GM12878 (cell line): Measurements from ENCODE around the gene KLHDC2. TPM values are rescaled to one million over a fixed set of nuclear protein-coding genes. Genes with fewer than 3 reads are reported as not detected.

Source experiments
- BACH1 ChIP-seq: fragments of 450-650 bp; IDR thresholded peaks from 2 replicates; pipeline ENCODE4 v1.6.1; 2017; ENCODE audit warnings: mild to moderate bottlenecking, borderline replicate concordance
- CEBPB ChIP-seq, 2 experiments: fragments of 150-350 bp in 1 of 2; IDR thresholded peaks; 2 replicates each; pipeline ENCODE4 v1.6.1; 2012 to 2014; ENCODE audit warnings: low read depth in 2 of 2, low read length in 2 of 2, borderline replicate concordance in 1 of 2, inconsistent platforms in 1 of 2
- E2F4 ChIP-seq: IDR thresholded peaks from 2 replicates; pipeline ENCODE4 v1.6.1; 2012; ENCODE audit warnings: low read depth, low read length, improper control_type of control experiment
- EGR1 ChIP-seq, 2 experiments: IDR thresholded peaks; 1 replicate in 1 of 2; 2 replicates in 1 of 2; pipeline ENCODE4 v1.6.1; 2011 to 2012; ENCODE audit warnings: low read depth in 2 of 2, low read length in 2 of 2, borderline replicate concordance in 1 of 2, mild to moderate bottlenecking in 1 of 2, moderate library complexity in 1 of 2
- IKZF2 ChIP-seq, 2 experiments: fragments of 450-650 bp; IDR thresholded peaks; 2 replicates each; pipeline ENCODE4 v1.6.1; 2017; ENCODE audit warnings: mild to moderate bottlenecking in 2 of 2, moderate library complexity in 2 of 2
- KAT2A ChIP-seq: conservative IDR thresholded peaks from 2 replicates; pipeline ENCODE4 v1.6.1; 2011; ENCODE audit warnings: low read depth, low read length; ENCODE audit not compliant: control insufficient read depth
- MYC ChIP-seq: IDR thresholded peaks from 2 replicates; pipeline ENCODE4 v1.6.1; 2011; ENCODE audit warnings: mild to moderate bottlenecking, low read length, moderate library complexity, inconsistent platforms; ENCODE audit not compliant: insufficient read depth, insufficient replicate concordance, insufficient read length, severe bottlenecking
- POLR2AphosphoS2 ChIP-seq: IDR thresholded peaks from 2 replicates; pipeline ENCODE4 v1.6.1; 2011; ENCODE audit warnings: low read depth, mild to moderate bottlenecking, low read length, improper control_type of control experiment, moderate library complexity
- POU2F2 ChIP-seq: IDR thresholded peaks from 3 replicates; pipeline ENCODE4 v1.6.1; 2011; ENCODE audit warnings: low read depth, mild to moderate bottlenecking, low read length, borderline replicate concordance
- RAD51 ChIP-seq: fragments of 450-650 bp; IDR thresholded peaks from 2 replicates; pipeline ENCODE4 v1.6.1; 2016; ENCODE audit warnings: moderate library complexity, mild to moderate bottlenecking, inconsistent platforms
- RELA ChIP-seq: fragments of 450-650 bp; IDR thresholded peaks from 2 replicates; pipeline ENCODE4 v1.8.0; 2014; ENCODE audit warnings: borderline replicate concordance; ENCODE audit not compliant: partially characterized antibody
- SKIL ChIP-seq: fragments of 450-650 bp; IDR thresholded peaks from 2 replicates; pipeline ENCODE4 v1.6.1; 2017; ENCODE audit warnings: mild to moderate bottlenecking, low read depth, inconsistent platforms; ENCODE audit not compliant: poor library complexity, severe bottlenecking
- SMAD5 ChIP-seq: IDR thresholded peaks from 2 replicates; pipeline ENCODE4 v1.6.1; 2016; ENCODE audit warnings: antibody characterized with exemption, low read depth
- SREBF1 ChIP-seq: IDR thresholded peaks from 2 replicates; pipeline ENCODE4 v1.6.1; 2012; ENCODE audit warnings: mild to moderate bottlenecking, low read length
- USF1 ChIP-seq: IDR thresholded peaks from 2 replicates; pipeline ENCODE4 v1.6.1; 2011; ENCODE audit warnings: borderline replicate concordance, low read depth, mild to moderate bottlenecking, moderate library complexity, mixed read lengths, low read length; ENCODE audit not compliant: insufficient read depth; ENCODE audit errors: extremely low read length
- USF2 ChIP-seq: IDR thresholded peaks from 2 replicates; pipeline ENCODE4 v1.6.1; 2011; ENCODE audit warnings: low read depth, low read length, improper control_type of control experiment, borderline replicate concordance
- ZNF207 ChIP-seq: fragments of 450-650 bp; IDR thresholded peaks from 2 replicates; pipeline ENCODE4 v1.6.1; 2014; ENCODE audit warnings: antibody characterized with exemption, mild to moderate bottlenecking, borderline replicate concordance
- ZNF24 ChIP-seq: fragments of 450-650 bp; IDR thresholded peaks from 2 replicates; pipeline ENCODE4 v1.6.1; 2017; ENCODE audit warnings: antibody characterized with exemption, mild to moderate bottlenecking
- ZNF592 ChIP-seq: fragments of 450-650 bp; IDR thresholded peaks from 2 replicates; pipeline ENCODE4 v1.6.1; 2017; ENCODE audit warnings: mild to moderate bottlenecking, moderate library complexity
- polyA plus RNA-seq, 11 experiments: library from polyadenylated mRNA; depleted of rRNA in 4 of 11; unstranded in 6 of 11; stranded (reverse) in 5 of 11; fragments of >200 nt; fragmentation: Nextera tagmentation in 4 of 11; fragmentation: Illumina TruSeq in 1 of 11; extraction: Ambion mirVana in 4 of 11; extraction: Trizol in 1 of 11; gene quantifications; 1 replicate in 1 of 11; 2 replicates in 10 of 11; pipeline versions ENCODE4 v1.2.1 to v1.2.3, GENCODE V29; 2011 to 2016; ENCODE audit warnings: inconsistent platforms in 2 of 11, missing spikeins in 2 of 11, low read depth in 1 of 11
- total RNA-seq, 4 experiments: library from RNA; depleted of rRNA in 3 of 4; stranded (reverse); fragments of >200 nt in 3 of 4; fragmentation: Illumina TruSeq in 1 of 4; extraction: Trizol in 1 of 4; gene quantifications; 2 replicates each; pipeline versions ENCODE4 v1.2.1 to v1.2.3, GENCODE V29; 2013 to 2021

The KLHDC2 gene
- total and polyA plus RNA-seq, 10 of the 15 experiments (the other 5 are each of a cell fraction or from before 2014, with no cell fraction given): 6.0 to 45.0 (median 24.7) TPM

- TF ChIP-seq USF1: peak; percentile 51
- TF ChIP-seq ZNF207: peak; percentile 43; the same call in 1 of the 2 replicates
- TF ChIP-seq SKIL: peak; percentile 52
- peak; percentile 50 to 59 for TF ChIP-seq IKZF2 (IDR thresholded peaks at IDR 0.05)
- TF ChIP-seq KAT2A: no peak
- TF ChIP-seq CEBPB (IDR thresholded peaks at IDR 0.05; ENCODE audit: borderline replicate concordance in 1 of 2, low read depth in 2 of 2, low read length in 2 of 2): no peak
- TF ChIP-seq SMAD5: 0 out of 2 replicates have a peak, but pooled peaks have one; percentile 22
- TF ChIP-seq POLR2AphosphoS2: peak; percentile 71; the same call in 1 of the 2 replicates
- 0 out of 2 replicates have a peak, but pooled peaks have one; percentile 18 for TF ChIP-seq E2F4
- TF ChIP-seq BACH1: peak; percentile 84
- peak; percentile 77 for TF ChIP-seq RELA
- TF ChIP-seq ZNF24: peak; percentile 81
- TF ChIP-seq SREBF1: no peak
- peak; percentile 60 for TF ChIP-seq RAD51
- peak; percentile 19 for TF ChIP-seq USF2
- TF ChIP-seq POU2F2: peak; percentile 18; the same call in 1 of the 3 replicates
- TF ChIP-seq ZNF592: peak; percentile 86; the same call in 1 of the 2 replicates
- peak; percentile 7 to 69 for TF ChIP-seq EGR1 (IDR thresholded peaks at IDR 0.05; ENCODE audit: borderline replicate concordance in 1 of 2, low read depth in 2 of 2, low read length in 2 of 2)
- no peak for TF ChIP-seq MYC
These were observed at the start of gene KLHDC2 (continued) for GRCh38 chr14:49767571-49768300.
